ENCODE data around the gene OSMR. TPM values are rescaled to one million over a fixed set of nuclear protein-coding genes. Genes with fewer than 3 reads are reported as not detected.

Gene OSMR
- polyA plus RNA-seq, 1 of the 3 experiments (the other 2 are of a cell fraction) = 56.0 TPM

GRCh38 chr5:38803246-38803645, 42.6 kb upstream of the OSMR start:
- Histone ChIP-seq H3K9ac (no peak overlapping the region), H3K4me1 (ENCODE audit: control insufficient read depth in 1 of 2, insufficient read depth in 2 of 2, low read depth in 1 of 2, low read length in 1 of 2) (peaks cover 5 to 9% of the 10 kb centered on the region in 2 experiments; a peak in 3 of 4 replicates), H3K36me3 (replicated peaks in 1 of 2; ENCODE audit: control insufficient read depth in 1 of 2, insufficient read depth in 2 of 2, low read length in 1 of 2) (no peaks in the 10 kb centered on the region), H3K27me3 (ENCODE audit: insufficient read depth) (no peaks in the 10 kb centered on the region), H3K27ac (ENCODE audit: low read depth in 2 of 2, low read length in 1 of 2) (no peak overlapping the region), H3K4me3 (ENCODE audit: low read depth in 2 of 2, low read length in 1 of 2) (no peak overlapping the region), H3K9me3 (no peaks in the 10 kb centered on the region), H3K9me2 (no peaks in the 10 kb centered on the region), H2AFZ (ENCODE audit: low read depth) (no peak overlapping the region), H3K4me2 (no peak overlapping the region), H3K79me2 (ENCODE audit: insufficient read depth) (no peaks in the 10 kb centered on the region), H4K20me1 (ENCODE audit: insufficient read depth) (no peaks in the 10 kb centered on the region), H3F3A (replicated peaks; ENCODE audit: insufficient read depth) (peaks cover 15% of the 10 kb centered on the region)
- ChIA-PET CTCF (interaction anchor here (1.2 to 14.8 kb wide), 4 partner anchors 8 to 383 kb away, joined by 3 to 338 read pairs (median 5); no protein-coding TSS in a partner anchor), POLR2A (no interaction called here)
- TF ChIP-seq GATA2 (CRISPR knock-in tag; IDR thresholded peaks at IDR 0.05) = no peak
- 81% methylated on average over 6 of the region's 6 CpGs for WGBS (ENCODE audit: low lambda C conversion rate)
- no peak for DNase-seq

GRCh38 chr5:38806775-38807258, 39.0 kb upstream of the OSMR start:
- no peak for DNase-seq
- Histone ChIP-seq H3K27me3 (ENCODE audit: insufficient read depth) (no peaks in the 10 kb centered on the region), H3K9ac (no peak overlapping the region), H3K4me2 (peak overlapping the region; percentile 36; the same call in 1 of the 2 replicates), H3K4me3 (ENCODE audit: low read depth in 2 of 2, low read length in 1 of 2) (no peak overlapping the region), H4K20me1 (ENCODE audit: insufficient read depth) (no peaks in the 10 kb centered on the region), H3F3A (replicated peaks; ENCODE audit: insufficient read depth) (peaks cover 24% of the 10 kb centered on the region), H3K27ac (ENCODE audit: low read depth in 2 of 2, low read length in 1 of 2) (peak overlapping the region in 1 of 2 experiments; percentile 63; a peak in 2 of 4 replicates), H3K9me2 (no peaks in the 10 kb centered on the region), H3K4me1 (ENCODE audit: control insufficient read depth in 1 of 2, insufficient read depth in 2 of 2, low read depth in 1 of 2, low read length in 1 of 2) (peaks cover 15 to 21% of the 10 kb centered on the region in 2 experiments), H3K79me2 (ENCODE audit: insufficient read depth) (no peaks in the 10 kb centered on the region), H2AFZ (ENCODE audit: low read depth) (no peak overlapping the region), H3K9me3 (no peaks in the 10 kb centered on the region), H3K36me3 (replicated peaks in 1 of 2; ENCODE audit: control insufficient read depth in 1 of 2, insufficient read depth in 2 of 2, low read length in 1 of 2) (no peaks in the 10 kb centered on the region)
- 23% methylated on average over 4 of the region's 4 CpGs for WGBS (ENCODE audit: low lambda C conversion rate)
- CTCF ChIA-PET = interaction anchor here (0.8 to 14.8 kb wide), 8 partner anchors 8 to 424 kb away, joined by 3 to 338 read pairs (median 4); no protein-coding TSS in a partner anchor
- POLR2A ChIA-PET = interaction anchor here (0.6 kb wide), 1 partner anchor 243 kb away, joined by 3 read pairs; no protein-coding TSS in a partner anchor
- TF ChIP-seq USF1 (IDR thresholded peaks at IDR 0.05; ENCODE audit: borderline replicate concordance, low read depth) = no peak; the same call in 1 of the 2 replicates
- TF ChIP-seq SMC3 (IDR thresholded peaks at IDR 0.05; ENCODE audit: low read depth, low read length) = no peak
- TF ChIP-seq SIN3A (IDR thresholded peaks at IDR 0.05; ENCODE audit: borderline replicate concordance, low read depth, low read length) = no peak
- no peak for TF ChIP-seq FOXJ3 (CRISPR knock-in tag; IDR thresholded peaks at IDR 0.05)
- TF ChIP-seq ELF1 (IDR thresholded peaks at IDR 0.05) = no peak
- TF ChIP-seq, protein P1, sequence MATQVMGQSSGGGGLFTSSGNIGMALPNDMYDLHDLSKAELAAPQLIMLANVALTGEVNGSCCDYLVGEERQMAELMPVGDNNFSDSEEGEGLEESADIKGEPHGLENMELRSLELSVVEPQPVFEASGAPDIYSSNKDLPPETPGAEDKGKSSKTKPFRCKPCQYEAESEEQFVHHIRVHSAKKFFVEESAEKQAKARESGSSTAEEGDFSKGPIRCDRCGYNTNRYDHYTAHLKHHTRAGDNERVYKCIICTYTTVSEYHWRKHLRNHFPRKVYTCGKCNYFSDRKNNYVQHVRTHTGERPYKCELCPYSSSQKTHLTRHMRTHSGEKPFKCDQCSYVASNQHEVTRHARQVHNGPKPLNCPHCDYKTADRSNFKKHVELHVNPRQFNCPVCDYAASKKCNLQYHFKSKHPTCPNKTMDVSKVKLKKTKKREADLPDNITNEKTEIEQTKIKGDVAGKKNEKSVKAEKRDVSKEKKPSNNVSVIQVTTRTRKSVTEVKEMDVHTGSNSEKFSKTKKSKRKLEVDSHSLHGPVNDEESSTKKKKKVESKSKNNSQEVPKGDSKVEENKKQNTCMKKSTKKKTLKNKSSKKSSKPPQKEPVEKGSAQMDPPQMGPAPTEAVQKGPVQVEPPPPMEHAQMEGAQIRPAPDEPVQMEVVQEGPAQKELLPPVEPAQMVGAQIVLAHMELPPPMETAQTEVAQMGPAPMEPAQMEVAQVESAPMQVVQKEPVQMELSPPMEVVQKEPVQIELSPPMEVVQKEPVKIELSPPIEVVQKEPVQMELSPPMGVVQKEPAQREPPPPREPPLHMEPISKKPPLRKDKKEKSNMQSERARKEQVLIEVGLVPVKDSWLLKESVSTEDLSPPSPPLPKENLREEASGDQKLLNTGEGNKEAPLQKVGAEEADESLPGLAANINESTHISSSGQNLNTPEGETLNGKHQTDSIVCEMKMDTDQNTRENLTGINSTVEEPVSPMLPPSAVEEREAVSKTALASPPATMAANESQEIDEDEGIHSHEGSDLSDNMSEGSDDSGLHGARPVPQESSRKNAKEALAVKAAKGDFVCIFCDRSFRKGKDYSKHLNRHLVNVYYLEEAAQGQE (IDR thresholded peaks at IDR 0.05; ENCODE audit: low read depth, low read length) = no peak
- TF ChIP-seq FOXM1 (IDR thresholded peaks at IDR 0.05; ENCODE audit: low read depth) = no peak
- peak; percentile 77 for TF ChIP-seq TCF12 (IDR thresholded peaks at IDR 0.05)
- TF ChIP-seq RFX5 (IDR thresholded peaks at IDR 0.05; ENCODE audit: low read length) = no peak
- no peak for TF ChIP-seq TAF1 (IDR thresholded peaks at IDR 0.05; ENCODE audit: borderline replicate concordance, low read depth, low read length)
- no peak; the same call in 1 of the 2 replicates for TF ChIP-seq POLR2AphosphoS5 (IDR thresholded peaks at IDR 0.05; ENCODE audit: low read depth, low read length)
- peak in 1 of 2 experiments; percentile 71; a peak in 1 of 4 replicates for TF ChIP-seq EP300 (IDR thresholded peaks at IDR 0.05; ENCODE audit: borderline replicate concordance in 1 of 2, low read depth in 1 of 2, low read length in 1 of 2)
- TF ChIP-seq EZH2phosphoT487 (IDR thresholded peaks at IDR 0.05; ENCODE audit: borderline replicate concordance, low read depth) = no peak
- TF ChIP-seq, protein P2, sequence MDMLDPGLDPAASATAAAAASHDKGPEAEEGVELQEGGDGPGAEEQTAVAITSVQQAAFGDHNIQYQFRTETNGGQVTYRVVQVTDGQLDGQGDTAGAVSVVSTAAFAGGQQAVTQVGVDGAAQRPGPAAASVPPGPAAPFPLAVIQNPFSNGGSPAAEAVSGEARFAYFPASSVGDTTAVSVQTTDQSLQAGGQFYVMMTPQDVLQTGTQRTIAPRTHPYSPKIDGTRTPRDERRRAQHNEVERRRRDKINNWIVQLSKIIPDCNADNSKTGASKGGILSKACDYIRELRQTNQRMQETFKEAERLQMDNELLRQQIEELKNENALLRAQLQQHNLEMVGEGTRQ (IDR thresholded peaks at IDR 0.05; ENCODE audit: borderline replicate concordance, low read depth, low read length) = no peak
- no peak for TF ChIP-seq MXI1 (IDR thresholded peaks at IDR 0.05; ENCODE audit: low read depth, low read length)
- no peak for TF ChIP-seq MEF2A (IDR thresholded peaks at IDR 0.05; ENCODE audit: borderline replicate concordance, low read depth)
- TF ChIP-seq GABPA (IDR thresholded peaks at IDR 0.05; ENCODE audit: low read depth) = no peak
- TF ChIP-seq RCOR1 (IDR thresholded peaks at IDR 0.05; ENCODE audit: low read length) = no peak
- TF ChIP-seq, protein P3, sequence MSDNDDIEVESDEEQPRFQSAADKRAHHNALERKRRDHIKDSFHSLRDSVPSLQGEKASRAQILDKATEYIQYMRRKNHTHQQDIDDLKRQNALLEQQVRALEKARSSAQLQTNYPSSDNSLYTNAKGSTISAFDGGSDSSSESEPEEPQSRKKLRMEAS (IDR thresholded peaks at IDR 0.05; ENCODE audit: low read depth) = no peak
- TF ChIP-seq, protein P4, sequence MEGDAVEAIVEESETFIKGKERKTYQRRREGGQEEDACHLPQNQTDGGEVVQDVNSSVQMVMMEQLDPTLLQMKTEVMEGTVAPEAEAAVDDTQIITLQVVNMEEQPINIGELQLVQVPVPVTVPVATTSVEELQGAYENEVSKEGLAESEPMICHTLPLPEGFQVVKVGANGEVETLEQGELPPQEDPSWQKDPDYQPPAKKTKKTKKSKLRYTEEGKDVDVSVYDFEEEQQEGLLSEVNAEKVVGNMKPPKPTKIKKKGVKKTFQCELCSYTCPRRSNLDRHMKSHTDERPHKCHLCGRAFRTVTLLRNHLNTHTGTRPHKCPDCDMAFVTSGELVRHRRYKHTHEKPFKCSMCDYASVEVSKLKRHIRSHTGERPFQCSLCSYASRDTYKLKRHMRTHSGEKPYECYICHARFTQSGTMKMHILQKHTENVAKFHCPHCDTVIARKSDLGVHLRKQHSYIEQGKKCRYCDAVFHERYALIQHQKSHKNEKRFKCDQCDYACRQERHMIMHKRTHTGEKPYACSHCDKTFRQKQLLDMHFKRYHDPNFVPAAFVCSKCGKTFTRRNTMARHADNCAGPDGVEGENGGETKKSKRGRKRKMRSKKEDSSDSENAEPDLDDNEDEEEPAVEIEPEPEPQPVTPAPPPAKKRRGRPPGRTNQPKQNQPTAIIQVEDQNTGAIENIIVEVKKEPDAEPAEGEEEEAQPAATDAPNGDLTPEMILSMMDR (IDR thresholded peaks at IDR 0.05) = no peak

Measured in SK-N-SH (cell line).